PFSK-1 (cell line): ENCODE results near the gene EIF5AL1.

Experiments
- POLR2AphosphoS5 ChIP-seq: IDR thresholded peaks from 2 replicates; pipeline ENCODE4 v1.6.1; 2012; ENCODE audit warnings: low read depth, mild to moderate bottlenecking, control low read depth, low read length, moderate library complexity
- REST ChIP-seq, 2 experiments: IDR thresholded peaks; 2 replicates each; pipeline versions ENCODE4 v1.6.1 to v1.8.0; 2011 to 2012; ENCODE audit warnings: low read depth in 2 of 2, low read length in 2 of 2, control low read depth in 1 of 2, inconsistent platforms in 1 of 2, mild to moderate bottlenecking in 1 of 2, moderate library complexity in 1 of 2; ENCODE audit not compliant: insufficient read depth in 1 of 2

GRCh38 chr10:79492256-79492655 lies 20.1 kb upstream of the EIF5AL1 start:
- TF ChIP-seq POLR2AphosphoS5, result no peak
- TF ChIP-seq REST (IDR thresholded peaks at IDR 0.05; ENCODE audit: insufficient read depth in 1 of 2, low read depth in 2 of 2, low read length in 2 of 2), result no peak
